NCI-H2029 treated with DMSO at 0.1 percent for 48 hours (cell line): ENCODE measurements around the gene LYPLA2.
A peak's percentile ranks its signal among the peaks of the same experiment; 100 is the strongest.

ENCODE experiments used
- DNase-seq: peaks from one replicate; lab custom pipeline; 2025; lab: John Stamatoyannopoulos, UW

LYPLA2 gene

DNA sequence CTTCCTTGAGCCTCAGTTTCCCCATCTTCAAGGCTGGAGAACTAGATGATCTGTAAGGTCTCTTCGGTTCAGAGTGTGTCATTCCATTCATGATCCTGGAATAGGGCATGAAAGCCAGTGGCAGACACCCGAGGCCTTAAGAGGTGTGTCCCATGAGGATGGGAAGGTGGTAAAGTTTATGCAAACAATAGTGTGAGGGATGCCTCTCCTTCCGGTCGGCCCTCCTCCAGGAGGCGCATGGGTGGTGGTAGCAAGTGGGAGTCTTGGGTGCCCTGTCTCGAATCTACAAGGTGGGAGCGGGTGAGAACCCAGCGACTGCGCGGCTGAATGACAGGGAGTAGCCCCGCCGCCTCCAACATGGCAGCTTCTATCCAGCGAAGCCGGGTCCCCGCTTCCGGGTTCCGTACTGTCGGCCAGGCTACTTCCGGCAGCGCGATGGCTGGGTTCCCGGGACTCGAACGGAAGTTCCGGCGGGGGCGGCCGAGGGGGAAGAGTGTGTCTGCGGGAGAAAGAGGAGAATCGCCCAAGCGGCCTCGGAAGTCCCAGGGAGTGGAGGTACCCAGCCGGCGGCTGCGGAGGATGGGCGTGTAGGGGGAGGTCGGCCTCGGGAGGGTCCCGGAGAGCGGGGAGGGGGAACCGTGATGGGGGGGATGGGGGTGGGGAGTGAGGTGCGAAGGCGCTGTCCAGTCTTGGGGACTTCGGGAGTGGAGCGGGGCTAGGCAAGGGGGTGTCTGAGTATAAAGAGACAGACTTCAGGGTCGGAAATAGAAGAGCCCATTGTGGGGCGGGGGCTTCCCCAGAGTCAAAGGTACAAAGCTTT is at the start of gene LYPLA2:
TSS of gene LYPLA2 (plus strand) at position 450 of the 820 bp plus-strand sequence. CDS start 1,538 bp downstream, outside the sequence.
- peak; percentile 57 for DNase-seq

DNA sequence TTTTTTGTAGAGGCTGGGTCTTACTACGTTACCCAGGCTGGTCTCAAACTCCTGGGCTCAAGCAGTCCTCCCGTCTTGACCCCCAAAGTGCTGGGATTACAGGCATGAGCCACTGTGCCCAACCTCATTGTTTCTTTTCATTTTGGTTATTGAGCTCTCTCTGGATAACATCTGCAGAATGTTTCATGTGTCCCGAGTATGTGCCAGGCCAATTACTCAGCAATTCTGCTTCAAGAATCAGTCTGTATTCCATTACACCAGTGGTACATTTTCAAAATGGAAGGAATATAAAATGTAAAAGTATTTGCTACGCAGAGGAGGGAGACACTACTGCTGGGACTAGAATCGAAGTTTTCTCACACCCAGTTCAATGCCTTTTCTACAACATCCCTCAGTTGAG is 49.3 kb upstream of the LYPLA2 start:
- no peak for DNase-seq

DNA sequence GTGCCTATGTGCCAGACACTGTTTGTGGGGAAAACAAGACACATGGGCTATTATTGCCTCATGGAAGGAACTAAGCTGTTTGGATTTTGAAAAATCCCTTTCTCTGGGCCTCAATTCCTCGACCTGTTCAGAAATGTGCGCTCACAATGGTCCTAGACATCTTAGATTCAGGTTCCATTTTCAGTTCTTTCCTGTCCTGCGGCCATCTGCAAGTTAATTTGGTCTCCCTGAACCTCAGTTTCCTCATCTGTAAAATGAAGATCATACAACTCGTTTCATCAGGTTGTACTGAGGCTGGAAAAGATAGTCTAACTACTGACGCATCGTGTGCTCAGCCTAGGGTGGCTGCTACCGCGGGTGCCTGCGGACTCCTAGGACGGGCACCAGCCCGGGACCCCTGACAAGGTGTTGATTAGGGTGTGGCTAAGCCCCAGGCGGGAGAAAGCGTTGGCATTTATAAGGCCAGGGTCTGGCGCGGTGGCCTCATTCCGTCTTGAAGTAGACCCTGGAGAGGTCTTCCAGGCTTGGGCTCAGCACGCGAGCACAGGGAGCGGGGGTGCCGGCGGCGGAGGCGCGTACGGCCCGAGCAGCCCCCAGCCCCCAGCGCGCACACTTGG is 48.2 kb upstream of the LYPLA2 start:
- no peak for DNase-seq

DNA sequence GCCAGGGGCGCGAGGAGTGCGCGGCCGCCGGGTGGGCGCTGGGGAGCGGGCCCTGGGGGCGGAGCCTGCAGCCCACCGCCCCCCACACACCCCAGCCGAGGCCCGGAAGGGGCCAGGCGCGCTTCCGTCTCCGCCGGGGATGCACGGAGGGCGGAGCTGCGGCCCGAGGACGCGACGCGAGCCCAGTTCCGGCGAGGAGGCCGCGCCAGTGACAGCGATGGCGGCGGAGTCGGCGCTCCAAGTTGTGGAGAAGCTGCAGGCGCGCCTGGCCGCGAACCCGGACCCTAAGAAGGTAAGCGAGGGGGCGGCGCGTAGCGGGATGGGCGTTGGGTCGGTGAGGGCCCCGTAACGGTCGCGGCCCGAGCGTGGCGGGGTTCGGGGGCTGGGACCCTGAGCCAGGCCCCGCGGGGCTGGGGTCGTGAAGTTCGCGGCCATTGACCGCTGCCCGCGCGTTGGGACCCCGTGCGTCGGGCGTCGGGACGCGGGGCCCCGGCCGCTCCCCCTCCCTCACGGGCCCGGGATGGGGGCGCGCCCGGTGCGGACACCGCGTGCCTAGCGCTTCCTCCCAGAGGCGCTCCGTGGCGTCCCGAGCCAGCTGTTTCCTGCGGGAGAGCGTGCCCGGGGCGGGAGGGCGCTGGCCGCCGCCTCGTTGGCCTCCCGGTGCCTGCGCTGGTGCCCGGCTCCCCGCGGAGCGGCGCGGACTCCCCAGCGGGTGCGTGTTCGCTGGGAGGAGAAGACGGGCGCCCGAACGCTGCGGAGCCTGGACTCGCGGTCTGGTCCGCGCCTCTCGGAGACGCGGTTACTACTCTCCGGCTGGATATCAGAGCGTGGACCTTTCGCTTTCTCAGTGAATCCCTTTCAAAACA is 47.4 kb upstream of the LYPLA2 start, which contains the start of gene ELOA:
TSS of gene ELOA (plus strand) at position 185 of the 866 bp plus-strand sequence. CDS start at position 218, 33 bp downstream.
- no peak for DNase-seq

DNA sequence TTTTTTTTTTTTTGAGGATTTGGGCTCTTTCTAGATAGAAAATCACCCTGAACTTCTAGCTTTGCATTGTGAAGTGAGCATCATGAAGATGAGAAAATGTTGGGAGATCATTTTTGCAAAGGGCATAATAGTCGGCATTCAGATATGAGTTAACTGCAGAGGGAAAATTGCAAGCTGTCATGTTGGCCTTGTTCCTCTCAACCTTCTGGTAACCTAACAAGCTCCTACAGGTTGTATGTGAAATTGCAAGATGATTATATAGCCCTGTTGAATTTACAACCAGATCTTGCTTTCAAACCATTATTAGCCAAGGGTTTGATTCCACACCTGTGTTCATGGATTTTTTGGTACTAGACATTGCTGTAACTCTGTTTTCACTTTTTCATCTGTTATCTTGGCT is 45.4 kb upstream of the LYPLA2 start:
- DNase-seq: no peak

DNA sequence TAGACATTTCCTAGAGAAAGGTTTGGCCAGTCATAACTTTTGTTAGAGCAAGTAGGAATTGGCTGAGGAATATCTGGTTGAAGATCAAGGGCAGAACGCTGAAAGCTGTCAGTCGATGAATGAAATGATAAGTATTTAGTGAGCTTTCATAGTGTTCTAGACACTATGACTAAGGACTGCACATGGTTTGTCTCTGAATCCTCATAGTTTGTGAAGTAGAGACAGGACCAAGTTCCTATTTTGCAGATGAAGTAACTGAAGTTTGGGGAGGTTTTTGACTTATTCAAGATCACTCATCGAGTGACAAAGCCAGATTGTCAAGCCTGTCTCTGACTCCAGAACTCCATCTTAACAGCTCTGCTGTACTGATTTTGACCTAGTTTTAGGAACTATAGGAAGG is 42.9 kb upstream of the LYPLA2 start:
- no peak for DNase-seq

DNA sequence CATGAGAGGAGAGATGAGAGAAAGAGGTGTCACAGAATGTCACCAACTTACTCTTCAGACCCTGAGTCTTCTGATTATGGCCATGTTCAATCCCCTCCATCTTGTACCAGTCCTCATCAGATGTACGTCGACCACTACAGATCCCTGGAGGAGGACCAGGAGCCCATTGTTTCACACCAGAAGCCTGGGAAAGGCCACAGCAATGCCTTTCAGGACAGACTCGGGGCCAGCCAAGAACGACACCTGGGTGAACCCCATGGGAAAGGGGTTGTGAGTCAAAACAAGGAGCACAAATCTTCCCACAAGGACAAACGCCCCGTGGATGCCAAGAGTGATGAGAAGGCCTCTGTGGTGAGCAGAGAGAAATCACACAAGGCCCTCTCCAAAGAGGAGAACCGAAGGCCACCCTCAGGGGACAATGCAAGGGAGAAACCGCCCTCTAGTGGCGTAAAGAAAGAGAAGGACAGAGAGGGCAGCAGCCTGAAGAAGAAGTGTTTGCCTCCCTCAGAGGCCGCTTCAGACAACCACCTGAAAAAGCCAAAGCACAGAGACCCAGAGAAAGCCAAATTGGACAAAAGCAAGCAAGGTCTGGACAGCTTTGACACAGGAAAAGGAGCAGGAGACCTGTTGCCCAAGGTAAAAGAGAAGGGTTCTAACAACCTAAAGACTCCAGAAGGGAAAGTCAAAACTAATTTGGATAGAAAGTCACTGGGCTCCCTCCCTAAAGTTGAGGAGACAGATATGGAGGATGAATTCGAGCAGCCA is 39.7 kb upstream of the LYPLA2 start:
- peak; percentile 41 for DNase-seq

DNA sequence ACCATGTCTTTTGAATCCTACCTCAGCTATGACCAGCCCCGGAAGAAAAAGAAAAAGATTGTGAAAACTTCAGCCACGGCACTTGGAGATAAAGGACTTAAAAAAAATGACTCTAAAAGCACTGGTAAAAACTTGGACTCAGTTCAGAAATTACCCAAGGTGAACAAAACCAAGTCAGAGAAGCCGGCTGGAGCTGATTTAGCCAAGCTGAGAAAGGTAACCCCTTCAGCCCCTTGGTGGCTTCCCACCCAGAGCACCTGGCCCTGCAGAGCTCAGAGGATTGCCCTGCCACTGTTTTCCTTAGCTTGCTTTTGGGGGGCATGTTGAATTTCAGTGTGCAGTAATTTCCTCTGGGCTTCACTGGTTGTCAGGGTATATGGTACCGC is 39.1 kb upstream of the LYPLA2 start:
- no peak for DNase-seq

DNA sequence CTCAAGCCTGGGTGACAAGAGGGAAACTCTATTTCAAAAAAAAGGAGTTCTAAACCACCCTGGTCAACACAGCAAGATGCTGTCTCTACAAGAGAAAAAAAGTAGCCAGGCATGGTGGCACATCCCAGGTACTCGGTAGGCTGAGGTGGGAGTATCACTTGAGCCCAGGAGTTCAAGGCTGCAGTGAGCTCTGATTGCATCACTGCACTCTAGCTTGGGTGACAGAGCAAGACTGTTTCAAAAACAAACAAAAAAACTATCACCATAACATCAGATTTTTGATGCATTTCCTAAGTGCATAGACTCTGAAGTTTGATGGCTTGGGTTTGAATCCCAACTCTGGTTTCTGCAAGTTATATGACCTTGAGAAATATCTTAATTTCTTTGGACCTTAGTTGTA is 38.0 kb upstream of the LYPLA2 start:
- DNase-seq: no peak

DNA sequence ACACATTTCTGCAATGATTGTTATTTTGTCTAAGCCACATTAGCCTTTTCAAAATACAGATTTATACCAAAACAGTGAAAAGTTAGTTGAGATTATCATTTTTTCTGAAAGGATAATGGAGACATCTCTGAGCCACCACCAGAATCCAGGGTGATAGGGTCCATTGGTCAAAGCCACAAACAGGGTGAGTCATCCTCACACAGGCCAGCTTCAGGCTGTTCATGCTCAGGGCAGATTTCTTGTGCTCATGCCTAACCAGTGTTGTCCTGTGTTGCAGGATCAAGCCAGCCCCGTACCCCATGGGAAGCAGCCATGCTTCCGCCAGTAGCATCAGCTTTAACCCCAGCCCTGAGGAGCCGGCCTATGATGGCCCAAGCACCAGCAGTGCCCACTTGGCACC is 34.3 kb upstream of the LYPLA2 start:
- DNase-seq: no peak

DNA sequence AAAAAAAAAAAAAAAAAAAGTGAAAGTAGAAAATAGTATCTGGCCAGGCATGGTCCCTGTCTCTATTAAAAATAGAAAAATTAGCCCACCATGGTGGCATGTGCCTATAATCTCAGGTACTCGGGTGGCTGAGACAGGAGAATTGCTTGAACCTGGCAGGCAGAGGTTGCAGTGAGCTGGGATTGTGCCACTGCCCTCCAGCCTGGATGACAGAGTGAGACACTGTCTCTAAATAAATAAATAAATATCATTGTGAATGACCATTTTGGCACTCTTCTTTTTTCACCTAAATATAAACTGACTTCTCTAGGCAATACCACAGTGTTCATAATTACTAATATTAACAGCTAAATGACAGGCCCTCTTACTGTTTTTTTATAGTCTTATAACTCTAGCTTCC is 33.1 kb upstream of the LYPLA2 start:
- DNase-seq: no peak

DNA sequence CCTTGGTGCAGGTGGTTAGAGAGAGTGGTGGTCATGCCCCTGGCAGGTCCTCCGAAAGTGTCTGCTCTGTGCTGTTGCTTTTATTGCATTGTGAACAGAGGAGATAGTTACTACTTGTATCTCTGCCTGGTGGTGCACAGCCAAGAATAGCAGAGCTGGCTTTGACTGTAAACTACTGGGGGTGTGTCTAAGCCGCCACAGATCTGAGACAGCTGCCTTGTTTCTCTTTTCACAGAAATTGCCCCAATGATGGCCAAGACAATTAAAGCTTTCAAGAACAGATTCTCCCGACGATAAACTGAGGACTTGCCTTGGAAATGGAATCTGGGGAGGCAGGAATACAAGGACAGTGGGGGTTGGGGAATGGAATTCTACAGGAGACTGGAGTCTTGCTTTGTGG is 31.7 kb upstream of the LYPLA2 start:
- no peak for DNase-seq

DNA sequence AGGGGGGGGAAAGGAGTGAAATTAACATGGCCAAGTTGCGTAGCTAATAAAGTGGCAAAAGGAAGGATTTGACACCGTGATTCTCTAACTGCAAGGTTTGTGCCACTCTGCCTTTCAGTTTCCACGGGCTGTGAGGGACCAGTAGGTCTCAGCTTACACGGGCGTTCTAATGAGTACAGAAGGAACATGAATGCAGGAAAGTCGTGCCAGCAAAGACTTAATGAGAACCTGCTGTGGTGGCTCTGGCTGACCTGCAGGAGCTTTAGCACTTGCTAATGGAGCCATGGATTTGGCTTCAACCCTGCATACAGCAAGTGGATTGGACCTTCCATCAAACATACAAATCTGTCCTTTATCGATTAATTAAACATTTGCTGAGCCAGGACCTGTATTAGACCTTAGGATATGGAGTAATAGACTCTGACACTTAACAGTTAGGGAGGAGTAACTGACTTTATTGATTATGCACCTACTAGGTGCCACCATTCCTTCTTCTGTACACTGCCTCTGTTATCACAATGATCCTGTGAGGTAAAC is 27.8 kb upstream of the LYPLA2 start:
- no peak for DNase-seq

DNA sequence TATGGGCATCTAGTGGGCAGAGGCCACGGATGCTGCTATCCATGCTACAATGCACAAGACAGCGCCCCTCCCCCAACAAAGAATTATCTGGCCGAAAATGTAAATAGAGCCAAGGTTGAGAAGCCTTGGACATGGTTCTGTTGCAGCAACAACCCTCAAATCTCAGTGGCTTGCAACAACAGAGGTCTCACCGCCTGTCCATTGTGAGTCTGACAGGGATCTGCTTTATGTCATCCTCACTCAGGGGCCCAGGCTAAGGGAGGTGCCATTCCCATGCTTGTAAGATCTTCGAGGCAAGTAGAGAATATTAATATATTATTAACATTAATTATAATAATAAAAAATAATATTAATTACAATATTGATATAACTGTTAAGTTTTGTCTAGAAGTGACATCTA is 22.2 kb upstream of the LYPLA2 start:
- no peak for DNase-seq

DNA sequence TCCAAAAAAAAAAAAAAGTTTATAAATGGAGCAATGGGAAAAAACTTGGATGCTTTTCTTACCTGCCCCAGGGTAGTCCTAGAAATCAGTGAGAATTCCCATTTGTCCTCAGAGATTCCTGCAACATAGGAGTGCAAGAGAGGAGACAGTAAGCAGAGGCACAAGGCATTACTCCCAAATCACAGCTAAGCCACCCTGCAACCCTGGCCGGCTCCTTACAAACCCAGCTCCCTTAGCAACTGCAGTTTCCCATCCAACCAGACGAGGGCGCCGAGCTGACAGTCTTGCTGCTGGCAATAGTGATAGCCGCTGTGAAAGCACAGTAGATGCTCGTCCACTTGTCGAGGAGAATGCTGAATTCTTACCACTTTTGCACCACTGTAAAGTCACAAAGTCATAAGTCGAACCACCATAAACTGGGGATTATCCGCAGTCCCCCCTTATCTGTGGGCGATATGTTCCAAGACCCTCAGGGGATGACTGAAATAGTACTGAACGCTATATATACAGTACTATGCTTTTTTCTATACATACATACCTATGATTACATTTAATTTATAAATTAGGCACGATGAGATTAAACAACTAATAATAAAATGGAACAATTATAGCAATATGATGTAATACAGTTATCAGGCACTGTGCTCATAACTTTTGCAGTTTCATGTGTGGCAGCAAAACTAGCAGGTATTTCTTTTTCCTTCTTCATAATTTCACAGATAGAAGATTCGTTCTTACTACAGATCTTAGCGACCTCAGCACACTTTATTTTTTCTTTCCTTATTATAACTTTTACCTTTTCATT is 18.7 kb upstream of the LYPLA2 start:
- DNase-seq: peak; percentile 36

DNA sequence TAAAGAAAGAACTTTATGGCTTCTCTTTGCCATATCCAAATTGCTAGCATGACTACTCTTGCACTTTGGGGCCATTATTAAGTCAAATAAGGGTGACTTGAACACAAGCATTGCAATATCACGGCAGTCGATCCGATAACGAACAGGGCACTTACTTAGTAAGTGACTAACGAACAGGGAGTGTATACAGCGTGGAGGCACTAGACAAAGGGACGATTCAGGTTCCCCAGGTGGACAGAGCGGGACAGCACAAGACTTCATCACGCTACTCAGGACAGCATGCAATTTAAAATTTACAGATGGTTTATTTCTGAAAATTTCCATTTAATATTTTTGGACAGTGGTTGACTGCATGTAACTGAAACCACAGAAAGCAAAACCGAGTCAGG is 18.1 kb upstream of the LYPLA2 start:
- no peak for DNase-seq

DNA sequence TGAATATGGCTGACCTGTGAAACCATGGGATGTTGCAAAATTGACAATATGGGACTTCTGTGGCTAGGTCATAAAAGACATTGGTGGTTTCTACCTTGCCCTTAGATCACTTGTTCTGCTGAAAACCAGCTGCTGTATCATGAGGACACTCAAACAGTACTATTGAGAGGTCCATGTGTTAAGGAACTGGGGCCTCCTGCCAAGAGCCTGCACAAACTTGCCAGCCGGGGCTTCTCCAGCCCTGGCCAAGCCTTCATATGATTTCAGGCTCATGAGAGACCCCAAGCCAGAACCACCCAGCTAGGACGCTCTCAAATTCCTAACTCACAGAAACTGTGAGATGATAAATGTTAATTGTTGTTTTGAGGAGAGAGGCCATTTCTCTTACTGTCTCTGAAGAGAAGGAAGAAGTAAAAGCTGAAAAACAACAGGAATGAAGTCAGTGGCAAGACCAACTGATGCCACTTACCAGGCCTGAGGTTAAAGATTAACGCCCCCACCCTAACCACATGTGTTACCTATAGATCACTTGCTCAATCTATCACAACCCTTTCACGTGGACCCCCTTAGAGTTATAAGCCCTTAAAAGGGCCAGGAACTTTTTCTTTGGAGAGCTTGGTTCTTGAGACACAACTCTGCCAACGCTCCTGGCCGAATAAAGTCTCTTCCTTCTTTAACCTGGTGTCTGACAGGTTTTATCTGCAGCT is 16.6 kb upstream of the LYPLA2 start:
- DNase-seq: no peak

DNA sequence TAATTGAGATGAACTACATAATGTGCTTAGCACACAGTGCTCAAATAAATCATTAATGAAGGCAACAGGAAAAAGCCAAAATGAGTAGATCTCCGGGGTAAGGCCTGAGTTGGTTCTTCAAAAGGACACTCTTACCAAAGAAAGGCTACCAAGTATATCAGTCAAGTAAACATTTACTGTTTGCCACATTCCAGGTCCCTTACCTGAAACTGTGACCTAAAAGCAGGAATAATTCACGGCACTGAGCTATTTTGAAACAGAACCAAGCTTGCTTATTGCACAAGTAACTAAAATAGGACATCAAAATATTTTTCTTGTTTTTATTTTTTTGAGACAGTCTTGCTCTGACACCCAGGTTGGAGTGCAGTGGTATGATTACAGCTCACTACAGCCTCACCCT is 14.7 kb upstream of the LYPLA2 start:
- DNase-seq: no peak

DNA sequence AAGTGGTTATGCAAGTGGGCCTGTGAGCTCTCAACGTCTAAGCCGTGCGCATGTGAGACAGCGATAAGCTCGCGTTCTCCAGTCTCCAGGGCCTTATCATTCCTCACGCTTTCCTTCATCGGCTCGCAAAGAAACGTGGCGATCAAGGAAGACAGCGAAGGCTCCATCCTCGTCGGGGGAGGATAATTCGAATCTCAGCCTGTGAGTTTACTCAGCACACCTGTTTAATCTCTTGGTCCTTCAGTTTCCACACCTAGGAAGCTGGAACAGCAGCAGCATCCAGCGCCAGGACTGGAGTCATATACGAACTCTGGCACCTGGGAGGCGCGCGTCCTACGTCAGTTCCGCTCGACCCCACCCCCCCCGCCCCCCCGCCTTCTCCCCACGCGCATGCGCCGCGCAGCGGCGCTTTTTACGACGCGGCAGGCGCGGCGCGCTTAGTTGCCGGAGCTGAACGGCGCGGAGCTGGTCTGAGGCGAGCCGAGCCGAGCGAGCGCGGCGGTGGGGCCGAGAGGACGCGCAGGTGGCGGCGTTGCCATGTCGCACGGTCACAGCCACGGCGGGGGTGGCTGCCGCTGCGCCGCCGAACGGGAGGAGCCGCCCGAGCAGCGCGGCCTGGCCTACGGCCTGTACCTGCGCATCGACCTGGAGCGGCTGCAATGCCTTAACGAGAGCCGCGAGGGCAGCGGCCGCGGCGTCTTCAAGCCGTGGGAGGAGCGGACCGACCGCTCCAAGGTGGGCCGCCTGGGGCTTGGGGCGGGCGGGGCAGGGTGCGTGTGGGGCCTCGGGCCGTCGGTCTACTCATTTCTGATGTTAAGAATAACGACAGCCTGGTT is 12.7 kb upstream of the LYPLA2 start, which contains the start of gene PITHD1:
TSS of gene PITHD1 (plus strand) at position 440 of the 836 bp plus-strand sequence. CDS start at position 538, 98 bp downstream.
- DNase-seq: peak; percentile 44
